ENCODE results near the gene TMEM250.

The TMEM250 gene

DNA sequence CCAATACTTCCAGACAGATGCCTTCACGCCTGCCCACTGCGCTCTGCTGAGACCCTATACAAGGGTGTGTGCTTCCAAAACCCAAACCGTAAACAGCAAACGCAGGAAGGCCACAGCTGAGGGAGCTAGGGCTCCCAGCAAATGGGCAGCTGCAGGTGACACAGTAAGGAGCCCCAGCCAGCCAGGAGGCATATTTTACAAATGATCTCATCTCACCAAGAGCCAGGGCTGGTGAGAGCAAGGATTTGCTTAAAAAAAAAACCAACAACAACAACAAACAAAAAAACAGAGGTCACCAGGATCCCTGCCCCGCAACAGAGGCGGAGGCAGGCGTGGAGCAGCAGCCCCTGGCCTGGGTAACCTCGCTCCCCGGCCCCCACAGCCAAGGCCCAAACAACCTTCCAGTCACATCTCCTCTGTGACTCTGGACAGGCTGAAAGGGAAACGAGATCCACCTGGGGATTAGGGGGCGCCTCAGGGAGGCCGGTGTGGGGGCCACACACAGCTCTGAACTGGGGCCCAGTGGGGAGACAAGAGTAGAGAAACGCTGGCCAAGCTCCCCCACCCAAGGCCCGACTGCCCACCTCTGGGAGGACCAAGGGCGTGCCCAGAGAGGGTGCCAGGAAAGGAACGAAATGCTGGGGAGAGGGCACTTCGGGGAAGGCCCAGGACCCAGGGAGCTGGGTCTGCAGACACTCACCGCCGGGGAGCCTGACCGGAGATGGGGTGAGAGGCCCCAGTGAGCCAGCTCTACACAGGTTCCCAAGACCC, 26.9 kb downstream of the TMEM250 start:
- H3K27ac ChIP-seq = no peak overlapping the region
- no peak for TF ChIP-seq ZFX (IDR thresholded peaks at IDR 0.05; ENCODE audit: borderline replicate concordance)
- TF ChIP-seq, protein P1, sequence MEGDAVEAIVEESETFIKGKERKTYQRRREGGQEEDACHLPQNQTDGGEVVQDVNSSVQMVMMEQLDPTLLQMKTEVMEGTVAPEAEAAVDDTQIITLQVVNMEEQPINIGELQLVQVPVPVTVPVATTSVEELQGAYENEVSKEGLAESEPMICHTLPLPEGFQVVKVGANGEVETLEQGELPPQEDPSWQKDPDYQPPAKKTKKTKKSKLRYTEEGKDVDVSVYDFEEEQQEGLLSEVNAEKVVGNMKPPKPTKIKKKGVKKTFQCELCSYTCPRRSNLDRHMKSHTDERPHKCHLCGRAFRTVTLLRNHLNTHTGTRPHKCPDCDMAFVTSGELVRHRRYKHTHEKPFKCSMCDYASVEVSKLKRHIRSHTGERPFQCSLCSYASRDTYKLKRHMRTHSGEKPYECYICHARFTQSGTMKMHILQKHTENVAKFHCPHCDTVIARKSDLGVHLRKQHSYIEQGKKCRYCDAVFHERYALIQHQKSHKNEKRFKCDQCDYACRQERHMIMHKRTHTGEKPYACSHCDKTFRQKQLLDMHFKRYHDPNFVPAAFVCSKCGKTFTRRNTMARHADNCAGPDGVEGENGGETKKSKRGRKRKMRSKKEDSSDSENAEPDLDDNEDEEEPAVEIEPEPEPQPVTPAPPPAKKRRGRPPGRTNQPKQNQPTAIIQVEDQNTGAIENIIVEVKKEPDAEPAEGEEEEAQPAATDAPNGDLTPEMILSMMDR (IDR thresholded peaks at IDR 0.05) = no peak

DNA sequence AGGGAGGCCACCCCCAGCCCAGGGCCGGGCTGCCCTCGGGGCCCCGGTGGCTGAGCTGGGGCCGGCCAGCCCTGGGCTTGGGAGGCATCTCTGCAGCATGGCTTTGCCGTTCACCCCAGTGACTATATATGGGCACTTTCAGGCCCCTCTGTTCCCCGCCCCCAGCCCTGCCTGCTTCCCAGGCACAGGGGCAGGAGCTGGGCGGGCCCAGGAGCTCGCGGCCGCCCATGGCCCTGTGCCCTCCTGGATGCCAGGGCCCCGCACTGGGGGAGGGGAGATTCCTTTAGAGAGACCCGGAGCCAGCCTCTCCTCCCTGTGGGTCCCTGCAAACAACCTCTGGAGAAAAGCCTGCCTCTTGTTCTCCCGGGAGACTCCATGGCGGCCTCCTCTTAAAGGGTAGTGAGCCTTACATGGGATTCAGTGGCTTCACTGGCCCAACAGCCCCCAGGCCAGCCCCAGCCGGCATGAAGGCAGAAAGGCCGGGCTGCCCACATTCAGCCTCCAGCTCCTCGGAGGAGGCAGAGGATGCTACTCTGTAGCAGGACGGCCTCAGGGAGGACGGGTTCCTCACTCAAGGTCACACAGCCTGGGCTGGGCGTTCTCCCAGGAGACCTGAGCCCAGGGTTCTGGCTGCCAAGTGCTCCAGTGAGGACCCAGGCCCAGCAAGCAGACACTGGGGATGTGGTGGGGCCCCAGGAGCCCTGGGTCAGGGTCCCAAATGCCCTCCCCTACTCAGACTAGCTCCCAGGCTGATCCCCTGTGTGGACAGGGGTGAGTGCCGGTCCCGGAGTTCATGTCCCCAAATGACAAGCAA, 27.7 kb downstream of the TMEM250 start:
- TF ChIP-seq, protein P1 (IDR thresholded peaks at IDR 0.05) = no peak
- TF ChIP-seq ZFX (IDR thresholded peaks at IDR 0.05; ENCODE audit: borderline replicate concordance) = no peak
- H3K27ac ChIP-seq = no peak overlapping the region

DNA sequence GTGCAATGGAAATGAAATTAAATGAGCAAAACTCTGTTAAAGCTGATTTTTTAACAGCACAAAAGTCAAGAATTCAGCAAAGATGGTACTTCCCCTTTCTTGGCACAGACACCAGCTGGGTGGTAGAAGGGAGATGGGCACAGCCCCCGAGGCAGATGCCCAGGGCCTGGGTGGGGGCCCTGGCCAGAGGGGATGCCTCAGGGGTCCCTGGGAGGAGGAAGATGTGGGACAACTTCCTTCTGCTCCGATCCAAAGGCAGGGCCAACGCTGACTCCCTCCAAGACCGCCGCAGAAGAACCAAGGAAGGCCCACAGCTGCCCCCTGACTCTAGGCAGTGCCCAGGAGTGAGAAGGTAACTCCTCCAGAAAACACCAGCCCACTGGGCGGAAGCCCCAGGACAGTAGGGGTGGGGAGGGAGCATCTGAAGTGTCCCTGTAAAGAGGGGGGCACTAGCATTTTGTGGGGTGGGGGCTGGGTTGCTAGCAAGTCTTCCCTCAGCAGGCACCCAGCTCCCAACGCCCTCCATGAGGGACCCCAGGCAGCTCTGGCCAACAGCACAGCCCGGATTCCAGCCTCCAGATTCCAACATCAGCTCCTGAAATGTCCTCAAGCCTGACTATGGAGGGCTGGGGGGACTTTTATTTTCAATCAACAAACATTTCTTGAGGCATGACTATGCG, 28.5 kb downstream of the TMEM250 start:
- TF ChIP-seq, protein P1 (IDR thresholded peaks at IDR 0.05) = no peak
- no peak overlapping the region for H3K27ac ChIP-seq

DNA sequence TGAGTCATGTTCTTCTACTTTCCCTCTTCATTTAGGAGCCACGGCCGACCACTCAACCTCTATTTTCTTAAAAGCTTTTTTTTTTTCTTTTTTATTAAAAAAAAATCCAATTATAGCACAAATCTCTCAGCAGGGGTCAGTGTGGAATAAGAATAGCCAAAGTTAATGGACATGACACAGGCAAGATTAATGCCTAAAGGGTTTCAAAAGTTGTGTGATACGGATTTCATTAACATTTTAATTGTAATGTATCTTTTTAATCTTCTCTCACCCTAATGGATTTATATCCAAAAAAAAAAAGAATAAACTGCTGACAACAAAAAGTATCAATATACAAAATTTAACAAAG, 29.0 kb downstream of the TMEM250 start:
- H3K27ac ChIP-seq = no peak overlapping the region
- TF ChIP-seq ZFX (IDR thresholded peaks at IDR 0.05; ENCODE audit: borderline replicate concordance) = no peak
- TF ChIP-seq, protein P1 (IDR thresholded peaks at IDR 0.05) = peak; percentile 54

DNA sequence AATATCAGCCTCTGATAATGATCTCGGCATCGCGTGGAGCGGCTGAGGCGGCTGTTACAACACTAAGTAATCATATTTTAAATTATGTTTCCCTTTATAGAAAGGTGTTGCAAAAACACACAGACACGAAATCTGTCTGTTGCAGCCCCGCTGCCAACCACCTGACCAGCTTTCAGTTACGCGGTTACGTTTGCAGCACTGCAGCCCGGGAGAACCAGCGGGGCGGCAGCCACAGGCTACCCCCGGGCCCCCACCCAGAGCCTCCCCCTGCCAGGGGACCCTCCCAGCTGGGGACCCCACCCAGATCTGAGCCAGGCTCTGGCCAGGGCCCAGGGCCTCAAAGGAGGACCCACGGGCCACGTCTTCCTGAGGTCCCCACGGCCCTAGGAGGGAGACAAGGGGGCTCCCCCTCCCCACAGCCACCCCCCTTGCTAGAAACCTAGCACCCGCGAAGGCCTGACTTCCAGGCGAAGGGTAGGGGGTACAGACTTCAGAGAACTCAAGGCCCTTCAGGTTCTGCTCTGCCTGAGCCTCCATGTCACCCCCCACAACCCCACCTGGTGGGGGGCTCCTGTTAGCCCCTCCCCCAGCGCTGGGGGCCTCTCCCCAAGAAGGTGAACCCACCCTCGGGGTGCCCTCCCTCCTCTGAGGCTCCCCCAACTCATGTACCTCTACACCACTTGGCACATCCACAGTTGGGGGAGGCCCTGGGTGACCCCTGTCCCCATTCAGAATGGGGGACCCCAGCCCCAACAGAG, 29.6 kb downstream of the TMEM250 start:
- no peak overlapping the region for H3K27ac ChIP-seq
- TF ChIP-seq ZFX (IDR thresholded peaks at IDR 0.05; ENCODE audit: borderline replicate concordance) = no peak
- TF ChIP-seq, protein P1 (IDR thresholded peaks at IDR 0.05) = no peak

DNA sequence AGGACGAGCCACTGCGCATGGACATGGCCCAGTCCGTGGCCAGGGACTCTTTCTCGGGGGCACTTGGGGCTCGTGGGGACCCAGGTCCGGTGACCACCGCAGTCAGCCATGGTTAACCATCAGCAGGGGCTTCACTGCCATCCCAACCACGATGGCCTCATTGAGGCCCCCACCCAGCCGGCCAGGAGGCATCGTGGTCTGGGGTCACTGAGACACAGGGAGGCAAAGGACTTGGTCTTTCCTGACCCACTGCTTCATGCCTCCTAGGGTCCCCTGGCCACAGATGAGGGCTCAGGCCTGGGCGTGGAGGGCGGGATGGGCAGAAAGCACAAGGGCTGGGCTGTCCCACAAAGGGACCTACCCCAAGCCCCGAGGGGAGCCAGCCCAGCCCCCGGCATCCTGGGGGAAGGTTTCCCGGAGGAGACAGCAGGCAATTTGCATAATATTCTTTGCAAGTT, 30.2 kb downstream of the TMEM250 start:
- no peak for TF ChIP-seq ZFX (IDR thresholded peaks at IDR 0.05; ENCODE audit: borderline replicate concordance)
- TF ChIP-seq, protein P1 (IDR thresholded peaks at IDR 0.05) = no peak
- no peak overlapping the region for H3K27ac ChIP-seq

Measured in 22Rv1 (cell line).